SW480 (cell line): ENCODE data around the gene HYLS1.
"Not testable (repeated sequence)": the region's sequence is repeated elsewhere in the genome, so short reads cannot be mapped to it uniquely, and the experiment has no call there.

ENCODE experiments used
- DNase-seq: peaks from one replicate; pipeline ENCODE4 v3.0.0-alpha.2; 2016; ENCODE audit warnings: low spot score

Gene HYLS1, protein sequence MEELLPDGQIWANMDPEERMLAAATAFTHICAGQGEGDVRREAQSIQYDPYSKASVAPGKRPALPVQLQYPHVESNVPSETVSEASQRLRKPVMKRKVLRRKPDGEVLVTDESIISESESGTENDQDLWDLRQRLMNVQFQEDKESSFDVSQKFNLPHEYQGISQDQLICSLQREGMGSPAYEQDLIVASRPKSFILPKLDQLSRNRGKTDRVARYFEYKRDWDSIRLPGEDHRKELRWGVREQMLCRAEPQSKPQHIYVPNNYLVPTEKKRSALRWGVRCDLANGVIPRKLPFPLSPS

DNA sequence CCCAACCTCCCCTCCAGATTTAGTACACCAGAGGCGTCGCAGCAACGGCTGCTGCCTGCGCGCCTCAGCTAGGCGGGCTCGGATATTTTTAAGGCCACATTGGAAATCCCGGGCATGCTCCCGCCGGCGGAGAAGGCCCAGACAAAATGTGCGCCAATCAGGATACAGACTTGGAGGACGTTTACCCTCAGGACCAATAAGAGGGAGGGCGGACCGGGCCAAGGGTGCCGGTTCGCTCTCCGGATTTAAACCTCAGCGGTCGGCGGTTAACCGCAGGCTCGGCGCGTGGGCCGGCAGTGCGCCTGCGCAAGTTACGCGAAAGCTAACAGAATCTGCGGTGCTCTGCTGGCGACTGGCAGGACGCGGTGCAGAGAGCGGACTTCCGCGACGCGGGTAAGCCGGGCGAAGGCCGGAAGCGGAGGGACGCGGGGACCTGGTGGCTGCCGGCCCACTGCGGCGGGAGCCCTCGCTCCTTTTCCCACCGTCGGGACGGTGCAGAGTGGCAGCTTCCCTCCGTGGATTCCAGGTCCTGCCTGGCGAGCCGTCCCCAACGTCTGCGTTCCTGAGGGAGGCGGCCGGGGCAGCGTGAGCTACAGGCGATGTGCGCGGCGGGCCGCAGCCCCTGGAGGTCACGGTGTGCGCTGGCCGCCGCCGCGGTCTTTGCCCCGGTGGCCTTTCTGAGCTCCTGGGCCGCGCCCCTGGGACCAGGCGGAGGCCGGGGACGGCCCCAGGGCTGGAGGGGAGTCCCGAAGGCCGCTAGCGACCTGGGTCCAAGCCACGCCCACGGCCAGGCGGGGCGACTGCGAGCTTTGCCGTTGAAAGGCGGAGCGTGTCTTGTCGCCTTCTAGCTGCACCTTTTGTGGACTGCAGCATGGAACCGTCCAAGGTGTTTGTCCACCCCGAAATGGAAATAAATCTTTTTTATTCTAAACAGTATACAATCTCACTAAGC, at the start of gene HYLS1:
Gene HYLS1, plus strand, starts transcription at position 296 of the 952 bp plus-strand sequence. CDS start 11,701 bp downstream, outside the sequence.
- peak; percentile 93 for DNase-seq

- DNase-seq: no peak
Observed at GRCh38 chr11:125842321-125842948, 45.0 kb upstream of the HYLS1 start.

DNA sequence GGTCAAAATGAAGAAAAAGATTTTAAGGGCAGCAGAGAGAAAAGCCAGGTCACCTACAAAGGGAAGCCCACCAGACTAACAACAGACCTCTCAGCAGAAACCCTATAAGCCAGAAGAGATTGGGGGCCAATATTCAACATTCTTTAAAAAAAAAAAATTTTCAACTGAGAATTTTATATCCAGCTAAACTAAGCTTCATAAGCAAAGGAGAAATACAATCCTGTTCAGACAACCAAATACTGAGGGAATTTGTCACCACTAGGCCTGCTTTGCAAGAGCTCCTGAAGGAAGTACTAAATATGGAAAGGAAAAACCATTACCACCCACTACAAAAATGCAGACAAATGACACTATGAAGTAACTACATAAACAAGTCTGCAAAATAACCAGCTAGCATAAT, 41.3 kb upstream of the HYLS1 start:
- DNase-seq: no peak

GRCh38 chr11:125857670-125858069, 29.8 kb upstream of the HYLS1 start:
- not testable (repeated sequence) for DNase-seq

- not testable (repeated sequence) for DNase-seq
Observed at GRCh38 chr11:125862786-125863185, 24.7 kb upstream of the HYLS1 start.

DNA sequence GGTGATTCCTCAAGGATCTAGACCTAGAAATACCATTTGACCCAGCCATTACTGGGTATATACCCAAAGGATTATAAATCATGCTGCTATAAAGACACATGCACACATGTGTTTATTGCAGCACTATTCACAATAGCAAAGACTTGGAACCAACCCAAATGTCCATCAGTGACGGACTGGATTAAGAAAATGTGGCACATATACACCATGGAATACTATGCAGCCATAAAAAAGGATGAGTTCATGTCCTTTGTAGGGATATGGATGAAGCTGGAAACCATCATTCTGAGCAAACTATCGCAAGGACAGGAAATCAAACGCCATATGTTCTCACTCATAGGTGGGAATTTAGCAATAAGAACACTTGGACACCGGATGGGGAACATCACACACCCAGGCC, 22.1 kb upstream of the HYLS1 start:
- not testable (repeated sequence) for DNase-seq

- no peak for DNase-seq
Observed at GRCh38 chr11:125869521-125869920, 17.9 kb upstream of the HYLS1 start.

- peak; percentile 24 for DNase-seq
Observed at GRCh38 chr11:125871391-125872137, 15.9 kb upstream of the HYLS1 start.

- DNase-seq: peak; percentile 8
Observed at GRCh38 chr11:125872138-125872491, 15.4 kb upstream of the HYLS1 start.

- DNase-seq: no peak
Observed at GRCh38 chr11:125873881-125874555, 13.4 kb upstream of the HYLS1 start.

GRCh38 chr11:125874556-125875124, 12.8 kb upstream of the HYLS1 start:
- peak; percentile 78 for DNase-seq

DNA sequence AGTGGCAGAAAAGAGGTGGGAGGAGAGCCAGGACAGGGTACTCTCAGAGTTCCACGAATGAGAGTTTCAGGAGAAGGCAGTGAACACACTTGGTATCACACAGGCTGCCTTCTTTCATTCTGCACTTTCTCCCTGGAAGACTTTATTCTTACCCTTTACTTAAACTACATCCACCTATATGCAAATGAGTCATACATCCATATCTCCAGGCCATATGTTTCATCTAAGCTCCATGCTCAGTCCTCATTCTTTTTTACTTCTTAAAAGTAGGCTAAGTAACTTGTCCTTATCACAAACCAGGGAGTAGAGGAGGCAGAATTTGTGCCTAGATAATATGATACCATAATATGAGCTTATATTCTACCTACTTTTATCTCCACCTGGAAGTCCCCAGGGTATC, 6.2 kb upstream of the HYLS1 start:
- no peak for DNase-seq

DNA sequence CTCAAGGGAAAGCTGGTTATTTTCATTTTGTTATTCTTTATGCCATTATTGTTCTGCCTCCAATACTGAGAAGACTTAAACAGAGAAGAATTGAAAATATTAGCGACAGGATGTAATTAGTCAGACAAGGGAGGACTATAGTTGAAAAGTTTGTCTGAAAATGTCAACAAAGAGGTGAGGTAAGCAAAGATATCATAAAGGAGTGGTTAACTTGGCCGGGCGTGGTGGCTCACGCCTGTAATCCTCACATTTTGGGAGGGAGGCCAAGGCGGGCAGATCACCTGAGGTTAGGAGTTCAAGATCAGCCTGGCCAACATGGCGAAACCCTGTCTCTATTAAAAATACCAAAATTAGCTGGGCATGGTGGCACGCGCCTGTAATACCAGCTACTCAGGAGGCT, 4.1 kb upstream of the HYLS1 start:
- no peak for DNase-seq

DNA sequence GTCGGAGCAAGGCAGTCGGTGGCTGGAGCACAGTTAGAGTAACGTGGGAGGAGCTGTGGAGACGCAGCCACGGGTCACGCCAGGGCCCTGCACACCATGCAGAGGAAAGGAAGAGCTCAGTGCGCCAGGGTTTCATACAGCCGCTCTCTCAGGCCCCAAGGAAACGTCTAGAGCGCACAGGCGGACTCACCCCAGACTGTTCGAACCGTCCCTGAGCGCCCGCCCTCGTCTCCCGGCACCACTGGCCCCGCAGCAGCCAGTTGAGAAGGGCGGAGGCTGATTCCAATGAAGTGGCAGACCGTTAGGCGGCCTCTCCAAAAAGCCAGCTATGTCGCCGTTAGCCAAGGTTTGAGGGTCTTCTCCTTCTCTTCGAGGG, 483 bp upstream of the HYLS1 start:
- DNase-seq: no peak

GRCh38 chr11:125890447-125891100, 3.1 kb downstream of the HYLS1 start:
- DNase-seq: no peak

- DNase-seq: no peak
Observed at GRCh38 chr11:125892071-125892470, 4.6 kb downstream of the HYLS1 start.

DNA sequence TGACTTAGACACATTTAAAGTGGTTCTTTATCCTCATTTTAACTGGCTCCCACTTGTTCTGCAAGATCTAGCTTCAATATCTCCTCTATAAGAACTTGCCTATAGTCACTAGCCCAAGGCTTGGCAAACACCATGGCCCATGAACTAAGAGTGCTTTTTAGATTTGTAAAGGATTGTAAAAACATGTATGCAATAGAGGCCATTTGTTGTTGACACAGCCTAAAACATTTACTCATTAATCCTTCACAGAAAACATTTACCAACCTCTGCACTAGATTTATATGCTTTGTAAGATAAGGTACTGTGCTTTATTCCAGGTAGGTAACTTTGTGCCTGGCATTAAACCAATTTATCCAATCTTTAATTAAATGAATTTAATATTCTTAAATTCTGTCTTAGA, 5.5 kb downstream of the HYLS1 start:
- DNase-seq: no peak

- DNase-seq: no peak
Observed at GRCh38 chr11:125901872-125902271, 14.4 kb downstream of the HYLS1 start.

DNA sequence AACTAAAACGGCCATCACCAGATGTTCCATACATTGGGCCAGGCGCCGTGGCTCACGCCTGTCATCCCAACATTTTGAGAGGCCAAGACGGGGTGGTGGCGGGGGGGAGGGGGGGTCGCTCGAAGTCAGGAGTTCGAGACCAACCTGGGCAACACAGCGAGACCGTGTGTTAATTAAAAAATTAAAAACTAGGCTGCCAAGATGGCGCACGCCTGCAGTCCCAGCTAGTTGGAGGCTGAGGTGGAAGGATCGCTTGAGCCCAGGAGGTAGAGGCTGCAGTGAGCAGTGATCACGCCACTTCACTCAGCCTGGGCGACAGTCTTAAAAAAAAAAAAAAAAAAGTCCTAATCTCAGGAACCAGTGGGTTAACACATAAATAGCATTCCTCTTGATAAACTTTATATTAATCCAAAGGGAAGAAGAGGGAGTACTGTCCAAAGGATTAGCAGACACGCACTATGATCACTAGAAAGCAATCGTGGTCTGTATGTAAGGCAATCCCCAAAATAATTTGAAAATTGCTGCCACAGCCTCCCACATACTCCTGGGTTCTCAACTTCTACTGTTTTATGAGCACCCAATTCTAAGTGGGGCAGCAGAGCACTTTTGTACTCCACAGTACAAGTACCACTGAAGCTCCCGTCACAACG, 14.9 kb downstream of the HYLS1 start:
- no peak for DNase-seq
